HG03378 (cell line): ENCODE measurements around the gene ETV3.

Experiments
- ATAC-seq: cut with Tn5 transposase; IDR thresholded peaks from one replicate; pipeline ENCODE4 v1.9.1; 2021; ENCODE audit warnings: mild to moderate bottlenecking, moderate library complexity; ENCODE audit not compliant: unreplicated experiment

Gene ETV3

DNA sequence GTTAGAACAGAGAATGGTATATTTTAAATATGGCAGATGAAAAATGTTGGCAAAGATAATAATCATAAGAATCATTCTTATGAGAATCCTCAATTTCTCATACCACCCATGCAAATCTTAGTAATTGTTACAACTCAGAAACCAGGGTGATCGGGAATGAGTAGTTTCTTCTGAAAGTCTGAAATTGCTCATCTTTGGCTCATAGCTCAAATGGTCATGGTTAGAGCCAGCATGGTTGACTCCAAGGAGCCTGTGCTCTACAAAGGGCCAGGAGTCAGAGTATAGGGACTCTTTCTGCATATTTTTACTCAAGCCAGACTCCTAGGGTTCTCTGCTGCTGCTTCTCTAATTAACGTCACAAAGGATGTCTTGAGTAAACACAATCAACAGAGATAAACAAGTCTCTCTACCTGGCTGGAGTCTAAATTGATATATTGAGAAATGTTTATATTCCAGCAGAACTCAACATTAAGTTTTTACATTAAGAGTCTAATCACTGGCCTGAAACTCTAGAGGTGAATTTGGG lies 1.9 kb upstream of the ETV3 start:
- no peak for ATAC-seq

DNA sequence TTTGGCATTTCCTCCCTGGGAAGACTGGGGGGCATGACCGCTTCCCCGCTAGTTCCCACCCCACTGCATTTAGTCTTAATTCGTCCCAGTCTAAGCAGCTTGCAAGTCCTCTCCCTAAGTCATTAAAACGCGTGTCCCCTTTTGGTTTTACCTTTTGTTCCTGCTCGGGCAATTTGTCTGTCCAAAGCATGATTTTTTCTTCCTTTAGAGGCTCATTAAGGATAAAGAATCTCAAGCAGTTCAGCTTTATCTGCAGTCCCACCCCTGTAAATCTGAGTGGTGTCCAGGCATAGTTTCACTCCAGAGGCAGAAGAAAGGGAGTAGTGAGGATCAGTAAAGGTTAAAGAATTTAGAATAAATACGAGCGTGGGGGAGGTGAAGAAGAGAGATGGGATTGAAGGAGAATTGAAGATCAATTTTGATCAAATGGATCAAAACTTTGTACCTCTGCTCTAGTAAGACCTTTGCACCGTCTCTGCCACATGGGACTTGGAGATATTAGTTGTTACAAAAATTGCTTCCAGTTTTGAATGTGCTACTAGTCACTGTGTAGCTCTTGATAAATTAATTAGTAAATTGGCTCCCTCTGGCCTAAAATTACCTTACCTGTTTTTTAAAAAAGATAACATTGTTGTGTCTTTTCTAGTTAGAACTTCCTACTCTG lies 989 bp upstream of the ETV3 start:
- no peak for ATAC-seq

GRCh38 chr1:157137408-157138219 lies 581 bp downstream of the ETV3 start:
- ATAC-seq = peak; percentile 6

DNA sequence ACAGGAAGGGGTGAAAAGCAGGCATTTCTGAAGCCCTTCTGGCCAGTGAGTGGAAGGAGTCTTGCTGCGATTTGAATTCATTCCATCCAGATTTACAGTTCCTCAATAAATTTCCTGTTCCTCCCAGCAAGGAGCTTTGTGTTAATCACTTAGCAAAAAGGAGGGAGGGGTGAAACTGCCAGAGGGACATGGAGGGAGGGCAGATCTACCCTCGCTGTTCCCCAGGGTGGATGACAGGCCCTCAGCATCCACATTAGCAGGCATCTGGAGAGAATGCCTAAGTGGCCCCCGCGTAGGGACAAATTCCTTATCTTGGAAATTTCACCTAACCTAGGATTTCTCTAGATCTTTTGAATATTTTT lies 1.2 kb downstream of the ETV3 start:
- ATAC-seq = no peak

DNA sequence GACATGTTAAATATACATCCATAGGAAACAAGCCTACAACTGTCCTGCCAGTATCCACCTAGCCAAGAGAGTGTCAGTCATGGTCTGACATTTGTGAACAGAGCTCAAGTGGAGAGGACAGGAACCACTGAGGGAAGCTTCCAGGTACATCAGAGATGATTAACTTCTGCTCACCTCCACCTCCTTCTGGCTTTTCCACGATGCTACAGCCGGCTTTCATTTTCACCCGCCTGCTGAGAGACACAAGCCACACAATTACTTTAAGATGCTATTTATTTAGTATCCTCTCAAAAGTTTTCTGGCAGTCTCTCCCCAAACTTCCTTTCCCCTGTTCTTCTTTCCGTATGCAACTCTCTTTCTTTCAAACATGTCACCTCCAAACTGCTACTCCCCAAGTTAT lies 2.1 kb downstream of the ETV3 start:
- no peak for ATAC-seq

- no peak for ATAC-seq
Observed at GRCh38 chr1:157135646-157136045, 2.5 kb downstream of the ETV3 start.

- ATAC-seq = no peak
Observed at GRCh38 chr1:157135070-157135469, 3.1 kb downstream of the ETV3 start.

GRCh38 chr1:157134442-157134841 lies 3.8 kb downstream of the ETV3 start:
- ATAC-seq = no peak

- no peak for ATAC-seq
Observed at GRCh38 chr1:157133426-157133825, 4.8 kb downstream of the ETV3 start.

DNA sequence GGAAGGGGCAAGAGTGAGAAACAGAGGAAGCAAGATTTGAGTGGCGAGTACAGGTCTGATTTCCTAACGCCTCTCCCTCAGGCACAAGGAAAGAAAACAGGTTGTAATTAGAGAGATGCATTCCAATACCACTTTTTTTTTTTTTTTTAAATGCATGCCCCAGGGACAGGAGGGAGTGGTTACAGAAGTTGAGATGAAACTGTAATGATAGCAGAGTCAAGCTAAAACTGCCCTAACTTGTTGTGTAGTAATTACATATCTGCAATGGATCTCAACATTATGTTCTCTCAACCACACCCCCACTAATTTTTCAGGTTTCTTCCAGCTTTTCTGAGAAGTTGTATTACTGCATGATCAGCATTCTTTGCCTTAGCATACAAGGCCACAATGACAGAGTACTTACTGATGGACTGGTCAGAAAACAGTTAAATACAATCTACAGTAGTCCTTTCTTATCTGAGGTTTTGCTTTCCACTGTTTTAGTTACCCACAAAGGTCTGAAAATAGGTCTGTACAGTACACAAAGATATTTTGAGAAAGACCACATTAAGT lies 5.5 kb downstream of the ETV3 start:
- ATAC-seq = no peak

- ATAC-seq = no peak
Observed at GRCh38 chr1:157132111-157132510, 6.1 kb downstream of the ETV3 start.

DNA sequence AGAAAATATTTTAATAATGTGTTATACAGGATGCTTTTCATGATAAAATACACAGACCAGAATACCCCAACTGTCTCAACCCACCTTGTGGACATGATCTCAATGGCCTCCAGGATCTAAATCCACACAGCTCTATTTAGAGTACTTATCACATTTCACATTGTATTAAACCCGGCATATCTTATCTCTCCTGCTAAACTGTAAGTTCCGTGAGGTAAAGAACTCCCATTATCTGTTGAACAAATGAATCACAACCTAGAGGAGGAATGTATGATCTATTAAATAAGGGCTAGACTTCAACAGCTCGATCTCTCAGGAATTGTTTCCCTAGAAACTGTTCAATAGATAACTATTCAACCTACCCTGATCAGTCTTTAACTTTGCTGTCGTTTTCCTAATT lies 6.9 kb downstream of the ETV3 start:
- no peak for ATAC-seq

DNA sequence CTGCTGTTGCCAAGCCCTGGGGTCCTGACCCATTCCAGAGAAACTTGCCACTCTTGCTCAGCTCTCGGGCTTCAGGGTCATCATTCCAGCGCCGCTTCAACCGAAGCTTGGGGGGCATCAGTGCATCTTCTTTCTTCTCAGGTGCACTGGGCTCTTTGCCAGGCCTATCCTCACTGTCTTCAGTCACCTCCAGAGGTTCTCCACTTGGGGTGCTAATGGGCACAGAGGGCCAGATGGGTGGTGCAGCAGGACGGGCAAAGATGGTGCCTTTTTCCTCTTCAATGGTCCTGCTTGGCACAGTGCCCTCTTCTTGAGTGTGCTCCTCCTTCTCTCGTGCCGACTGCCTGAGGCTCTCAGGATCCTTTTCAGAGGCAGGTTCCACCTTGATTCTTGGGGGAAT lies 13.3 kb downstream of the ETV3 start:
- no peak for ATAC-seq

- no peak for ATAC-seq
Observed at GRCh38 chr1:157119448-157119847, 18.7 kb downstream of the ETV3 start.

DNA sequence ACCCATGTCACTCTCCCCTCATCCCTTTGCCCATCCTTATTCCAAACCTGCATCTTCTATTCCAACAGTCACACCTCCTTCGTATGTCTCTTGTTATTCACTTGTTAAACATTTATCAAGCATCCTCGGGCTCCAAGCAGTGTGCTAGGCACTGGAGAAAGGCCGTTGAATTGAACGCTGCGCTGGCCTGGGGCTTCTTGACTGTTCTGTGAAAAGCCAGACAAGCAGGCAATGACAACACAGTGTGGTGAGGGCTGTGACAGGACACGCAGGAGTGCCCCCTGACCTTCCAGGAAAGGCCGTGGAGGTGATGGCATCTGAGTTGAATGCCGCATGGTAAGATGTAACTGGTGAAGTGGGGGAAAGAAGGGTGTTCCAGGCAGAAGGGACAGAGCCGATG lies 19.2 kb downstream of the ETV3 start:
- no peak for ATAC-seq

GRCh38 chr1:157117527-157118057 lies 20.6 kb downstream of the ETV3 start:
- ATAC-seq = no peak

GRCh38 chr1:157116737-157117103 lies 21.5 kb downstream of the ETV3 start:
- no peak for ATAC-seq

DNA sequence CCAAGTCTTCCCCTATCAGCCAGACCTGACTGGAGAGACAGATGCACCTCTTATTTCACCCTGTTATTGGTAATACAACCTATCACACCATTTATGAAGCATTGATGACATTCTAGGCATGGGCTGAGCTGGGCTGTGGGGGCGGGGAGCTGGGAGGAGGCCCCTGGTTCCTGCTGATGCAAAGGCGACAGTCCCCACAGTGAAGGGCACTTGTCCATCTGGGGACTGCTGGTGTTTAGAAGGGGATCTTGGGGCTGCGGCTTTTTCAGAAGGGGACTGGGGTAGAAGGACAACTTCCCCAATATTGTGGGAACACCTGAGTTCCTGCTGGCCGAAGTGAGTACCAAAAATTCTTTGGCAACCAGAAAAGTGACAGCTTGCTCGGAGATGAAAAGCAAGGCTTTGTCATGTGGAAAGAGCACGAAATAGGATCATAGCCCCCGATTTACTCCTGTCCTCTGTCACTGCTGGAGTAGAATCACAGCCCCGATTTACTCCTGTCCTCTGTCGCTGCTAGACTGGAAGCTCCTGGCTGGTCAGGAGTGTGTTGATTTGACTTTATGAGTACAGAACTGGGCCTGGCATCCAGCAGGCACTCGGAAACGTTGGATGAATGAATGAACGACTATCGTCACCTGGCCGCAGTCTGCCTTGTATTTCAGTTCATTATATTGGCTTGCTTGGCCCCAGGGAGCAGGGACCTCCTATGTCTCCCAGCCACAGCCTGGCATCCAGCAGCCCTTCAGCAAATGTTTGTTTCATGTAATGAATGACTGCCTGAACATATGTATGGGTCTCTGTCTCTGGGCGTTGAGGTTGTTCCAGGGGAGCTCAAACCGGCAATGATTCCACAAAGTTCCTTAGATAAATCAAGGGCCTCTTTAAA lies 22.1 kb downstream of the ETV3 start:
- ATAC-seq = no peak

GRCh38 chr1:157115429-157115838 lies 22.8 kb downstream of the ETV3 start:
- no peak for ATAC-seq

DNA sequence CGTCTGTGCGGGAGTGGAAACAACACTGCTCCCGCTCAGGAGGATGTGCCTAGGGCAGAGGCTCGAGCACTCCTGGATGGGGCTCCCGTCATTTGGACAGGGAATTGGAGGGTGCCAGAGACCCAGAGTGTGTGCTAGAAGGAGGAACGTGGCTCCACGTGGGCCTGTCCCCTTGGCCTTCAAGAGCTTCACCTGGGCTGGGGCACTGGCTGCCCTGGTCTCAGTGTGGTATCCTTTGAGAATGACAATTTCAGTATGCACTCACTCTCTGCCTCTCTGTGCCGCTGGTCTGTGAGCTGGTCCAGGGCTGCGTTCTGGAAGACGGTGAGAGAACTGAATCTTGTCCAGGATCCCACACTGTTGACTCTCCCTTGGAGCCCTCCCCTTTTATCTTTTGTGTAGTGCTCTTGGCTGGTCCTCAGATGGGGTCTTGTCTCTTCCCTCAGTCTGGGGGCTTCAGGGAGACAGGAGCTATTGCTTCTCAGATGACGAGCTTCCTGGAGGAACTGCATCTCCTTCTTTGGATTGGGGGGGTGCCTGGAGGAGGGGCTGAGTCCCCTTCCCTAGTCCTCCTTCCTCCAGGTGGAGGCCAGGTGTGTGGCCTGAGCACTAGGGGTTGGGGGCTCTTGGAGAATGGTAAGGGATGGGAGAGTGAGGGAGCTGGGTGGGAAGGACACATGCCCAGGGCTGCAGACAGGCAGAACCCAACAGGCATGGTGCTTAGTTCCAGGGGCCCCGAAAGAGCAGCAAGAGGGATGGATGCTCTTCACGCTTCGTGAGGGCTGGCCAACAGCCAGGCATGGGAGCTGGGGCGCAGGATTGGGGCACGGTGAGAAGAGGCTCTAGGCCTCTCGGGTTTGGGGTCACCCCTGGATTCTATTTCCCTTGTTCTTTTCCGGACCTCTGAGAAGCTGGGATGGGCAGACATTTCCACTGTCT lies 23.7 kb downstream of the ETV3 start:
- ATAC-seq = no peak
